DND-41 (cell line): ENCODE measurements around the gene CERKL.

Source experiments
- ATAC-seq: fragments of 200-7000 bp; cut with Tn5 transposase; 3 replicates; pipeline ENCODE4 v1.9.1; 2021; ENCODE audit warnings: low read depth; ENCODE audit not compliant: insufficient read depth
- DNase-seq: peaks from one replicate; pipeline ENCODE4 v3.0.0-alpha.2; 2020
- H2AFZ ChIP-seq: 2 replicates; pipeline ENCODE4 v1.6.0; 2012; ENCODE audit warnings: low read depth, low read length
- H3K27ac ChIP-seq: 2 replicates; pipeline ENCODE4 v1.5.1; 2012; ENCODE audit warnings: low read length, inconsistent platforms
- H3K27me3 ChIP-seq: fragments of 200-600 bp; sonication (generic); 2 replicates; pipeline ENCODE4 v1.6.0; 2012; ENCODE audit warnings: low read length, mild to moderate bottlenecking, inconsistent platforms; ENCODE audit not compliant: insufficient read depth, poor library complexity
- H3K36me3 ChIP-seq: 2 replicates; pipeline ENCODE4 v1.5.1; 2012; ENCODE audit warnings: low read length, inconsistent platforms; ENCODE audit not compliant: insufficient read depth
- H3K4me1 ChIP-seq: 2 replicates; pipeline ENCODE4 v1.5.1; 2012; ENCODE audit warnings: mild to moderate bottlenecking, low read length; ENCODE audit not compliant: insufficient read depth
- H3K4me2 ChIP-seq: 2 replicates; pipeline ENCODE4 v1.6.0; 2012; ENCODE audit warnings: mild to moderate bottlenecking, moderate library complexity, low read length, inconsistent platforms; ENCODE audit not compliant: insufficient read depth
- H3K4me3 ChIP-seq, 2 experiments: fragments of 200-600 bp in 1 of 2; shearing (Covaris generic) in 1 of 2; 2 replicates each; pipeline ENCODE4 v1.5.1; 2012 to 2016; ENCODE audit warnings: inconsistent platforms in 2 of 2, low read length in 2 of 2, mild to moderate bottlenecking in 2 of 2, low read depth in 1 of 2, moderate library complexity in 1 of 2
- H3K79me2 ChIP-seq: 2 replicates; pipeline ENCODE4 v1.6.0; 2012; ENCODE audit warnings: low read length, inconsistent platforms; ENCODE audit not compliant: insufficient read depth
- H3K9ac ChIP-seq: 2 replicates; pipeline ENCODE4 v1.6.0; 2012; ENCODE audit warnings: low read depth, mild to moderate bottlenecking, inconsistent platforms, low read length, moderate library complexity
- H3K9me3 ChIP-seq: 2 replicates; pipeline ENCODE4 v1.5.1; 2012; ENCODE audit warnings: low read length, moderate library complexity, mild to moderate bottlenecking, inconsistent platforms; ENCODE audit not compliant: insufficient read depth, severe bottlenecking
- H4K20me1 ChIP-seq: 2 replicates; pipeline ENCODE4 v1.6.0; 2012; ENCODE audit warnings: low read length; ENCODE audit not compliant: insufficient read depth
- EZH2 ChIP-seq: IDR thresholded peaks from 3 replicates; pipeline ENCODE4 v1.6.1; 2012; ENCODE audit warnings: borderline replicate concordance, low read depth, mild to moderate bottlenecking, moderate library complexity, low read length, inconsistent platforms; ENCODE audit not compliant: severe bottlenecking
- TF ChIP-seq, protein P1 (sequence below): IDR thresholded peaks from 2 replicates; pipeline ENCODE4 v1.5.1; 2012; ENCODE audit warnings: borderline replicate concordance, low read length, moderate library complexity, mild to moderate bottlenecking; ENCODE audit not compliant: poor library complexity, severe bottlenecking; ENCODE audit errors: extremely low read depth

Gene CERKL

DNA sequence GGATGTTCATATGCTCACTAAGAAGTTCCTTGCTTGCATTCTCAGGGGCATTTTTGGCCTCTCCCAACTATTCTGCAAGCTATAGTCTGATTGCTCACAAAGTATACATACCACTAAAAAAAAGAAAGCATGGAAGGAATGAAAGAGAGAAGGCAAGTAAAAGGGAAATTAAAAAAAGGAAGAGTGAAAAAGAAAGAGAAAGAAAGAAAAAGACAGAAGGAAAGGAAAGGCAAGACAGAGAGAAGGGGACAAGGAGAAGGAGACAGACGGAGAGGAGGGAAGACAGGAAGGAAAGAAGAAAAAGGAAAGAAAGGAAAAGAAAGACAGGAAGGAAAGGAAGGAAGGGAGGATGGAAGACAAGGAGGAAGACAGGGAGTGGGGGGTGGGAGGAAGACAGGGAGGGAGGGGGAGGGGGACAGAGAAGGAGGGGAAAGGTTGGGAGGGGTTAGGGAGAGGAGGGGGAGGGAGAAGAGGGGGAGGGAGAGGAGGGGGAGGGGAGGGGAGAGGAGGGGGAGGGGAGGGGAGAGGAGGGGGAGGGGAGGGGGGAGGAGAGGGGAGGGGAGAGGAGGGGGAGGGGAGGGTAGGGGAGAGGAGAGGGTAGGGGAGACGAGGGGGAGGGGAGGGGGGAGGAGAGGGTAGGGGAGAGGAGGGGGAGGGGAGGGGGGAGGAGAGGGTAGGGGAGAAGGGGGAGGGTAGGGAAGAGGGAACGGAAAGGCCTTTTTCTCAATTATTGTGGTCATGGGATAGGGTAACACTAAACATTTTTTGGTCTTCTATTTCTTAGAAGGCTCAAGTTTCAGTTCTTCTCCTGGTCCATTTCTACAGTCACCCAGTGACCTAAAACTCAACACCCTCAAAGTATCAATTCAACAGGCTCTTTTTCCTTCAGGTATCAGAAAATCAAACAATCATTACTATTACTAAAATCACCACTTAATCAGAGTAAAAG lies 50.7 kb downstream of the CERKL start:
- ATAC-seq (no peak), DNase-seq (no peak)
- H3K9ac ChIP-seq: no peak overlapping the region
- peaks cover 23% of the 10 kb centered on the region for H3K4me1 ChIP-seq
- no peaks in the 10 kb centered on the region for H3K27me3 ChIP-seq
- H3K4me3 ChIP-seq: no peak overlapping the region
- H3K27ac ChIP-seq: no peak overlapping the region
- H3K9me3 ChIP-seq: peaks cover 4% of the 10 kb centered on the region
- H3K36me3 ChIP-seq: no peaks in the 10 kb centered on the region
- H4K20me1 ChIP-seq: no peaks in the 10 kb centered on the region
- H2AFZ ChIP-seq: no peak overlapping the region
- H3K79me2 ChIP-seq: no peaks in the 10 kb centered on the region
- no peak for TF ChIP-seq EZH2
- TF ChIP-seq, protein P1, sequence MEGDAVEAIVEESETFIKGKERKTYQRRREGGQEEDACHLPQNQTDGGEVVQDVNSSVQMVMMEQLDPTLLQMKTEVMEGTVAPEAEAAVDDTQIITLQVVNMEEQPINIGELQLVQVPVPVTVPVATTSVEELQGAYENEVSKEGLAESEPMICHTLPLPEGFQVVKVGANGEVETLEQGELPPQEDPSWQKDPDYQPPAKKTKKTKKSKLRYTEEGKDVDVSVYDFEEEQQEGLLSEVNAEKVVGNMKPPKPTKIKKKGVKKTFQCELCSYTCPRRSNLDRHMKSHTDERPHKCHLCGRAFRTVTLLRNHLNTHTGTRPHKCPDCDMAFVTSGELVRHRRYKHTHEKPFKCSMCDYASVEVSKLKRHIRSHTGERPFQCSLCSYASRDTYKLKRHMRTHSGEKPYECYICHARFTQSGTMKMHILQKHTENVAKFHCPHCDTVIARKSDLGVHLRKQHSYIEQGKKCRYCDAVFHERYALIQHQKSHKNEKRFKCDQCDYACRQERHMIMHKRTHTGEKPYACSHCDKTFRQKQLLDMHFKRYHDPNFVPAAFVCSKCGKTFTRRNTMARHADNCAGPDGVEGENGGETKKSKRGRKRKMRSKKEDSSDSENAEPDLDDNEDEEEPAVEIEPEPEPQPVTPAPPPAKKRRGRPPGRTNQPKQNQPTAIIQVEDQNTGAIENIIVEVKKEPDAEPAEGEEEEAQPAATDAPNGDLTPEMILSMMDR: no peak
- H3K4me2 ChIP-seq: no peak overlapping the region

DNA sequence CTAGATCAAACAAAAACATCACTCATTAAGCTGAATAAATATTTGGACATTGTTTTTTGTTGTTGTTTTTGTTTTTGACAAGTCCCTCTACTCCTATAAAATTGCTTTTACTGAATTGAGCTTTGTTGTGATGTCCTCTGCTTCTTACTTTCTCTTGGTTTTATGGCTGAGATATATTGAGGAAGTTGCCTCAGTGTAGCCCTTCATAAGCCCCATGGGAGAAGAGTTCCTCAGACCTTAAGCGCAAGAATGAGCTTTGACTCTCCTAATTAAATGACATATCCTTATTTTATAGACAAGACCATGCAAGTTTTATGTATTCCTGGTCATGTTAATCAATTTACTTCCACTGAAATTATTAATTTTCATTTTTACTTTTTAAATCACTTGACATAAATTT lies 54.9 kb downstream of the CERKL start:
- ATAC-seq: no peak
- no peak overlapping the region for H2AFZ ChIP-seq
- peaks cover 4% of the 10 kb centered on the region for H3K4me1 ChIP-seq

GRCh38 chr2:181596556-181596955 lies 60.3 kb downstream of the CERKL start:
- no peak for TF ChIP-seq EZH2
- no peak for DNase-seq
- Histone ChIP-seq H4K20me1 (no peaks in the 10 kb centered on the region), H3K36me3 (no peaks in the 10 kb centered on the region), H3K79me2 (no peaks in the 10 kb centered on the region), H3K4me1 (no peaks in the 10 kb centered on the region), H3K9ac (no peak overlapping the region), H3K4me3 (no peak overlapping the region), H3K27me3 (no peaks in the 10 kb centered on the region), H3K4me2 (no peak overlapping the region), H3K9me3 (no peaks in the 10 kb centered on the region), H2AFZ (no peak overlapping the region), H3K27ac (no peak overlapping the region)
- no peak for ATAC-seq

More for the DNA sequence above, 54.9 kb downstream of the CERKL start:
- no peak overlapping the region for H3K4me3 ChIP-seq
- H3K4me2 ChIP-seq: no peak overlapping the region
- H3K27ac ChIP-seq: no peak overlapping the region
- no peak for DNase-seq
- no peak overlapping the region for H3K9ac ChIP-seq
- no peaks in the 10 kb centered on the region for H4K20me1 ChIP-seq
- no peaks in the 10 kb centered on the region for H3K27me3 ChIP-seq
- peaks cover 4% of the 10 kb centered on the region for H3K9me3 ChIP-seq
- TF ChIP-seq, protein P1: no peak
- no peak for TF ChIP-seq EZH2
- H3K79me2 ChIP-seq: no peaks in the 10 kb centered on the region
- no peaks in the 10 kb centered on the region for H3K36me3 ChIP-seq

GRCh38 chr2:181594322-181594721 lies 62.6 kb downstream of the CERKL start:
- Histone ChIP-seq H3K4me2 (no peak overlapping the region), H3K27me3 (no peaks in the 10 kb centered on the region), H3K4me3 (no peak overlapping the region), H4K20me1 (no peaks in the 10 kb centered on the region), H3K27ac (no peak overlapping the region), H3K4me1 (no peaks in the 10 kb centered on the region), H3K9me3 (no peaks in the 10 kb centered on the region), H3K9ac (no peak overlapping the region), H2AFZ (no peak overlapping the region), H3K79me2 (no peaks in the 10 kb centered on the region), H3K36me3 (no peaks in the 10 kb centered on the region)
- ATAC-seq (no peak), DNase-seq (no peak)
- TF ChIP-seq, protein P1: no peak
- no peak for TF ChIP-seq EZH2
